Measurements from ENCODE around the gene MCM3AP. TPM values are rescaled to one million over a fixed set of nuclear protein-coding genes. Genes with fewer than 3 reads are reported as not detected.

MCM3AP gene
- total RNA-seq, 1 experiment from 2014 or later = 57.8 TPM

DNA sequence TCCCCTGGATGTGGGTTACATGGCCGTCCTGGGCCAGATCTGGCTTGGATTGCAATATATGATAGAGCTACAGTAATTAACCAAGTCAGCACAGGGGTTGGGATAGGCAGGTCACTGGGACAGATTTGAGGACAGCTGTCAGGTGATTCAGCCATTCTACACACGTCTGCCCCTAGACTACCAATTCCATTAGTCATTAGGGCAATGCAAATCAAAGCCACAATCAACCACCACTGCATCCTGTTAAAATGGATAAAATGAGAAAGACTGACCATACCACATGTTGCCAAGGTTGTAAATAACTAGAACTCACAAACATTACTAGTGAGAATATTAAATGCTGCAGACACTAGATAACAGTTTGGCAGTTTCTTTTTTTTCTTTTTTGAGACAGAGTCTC is 22.2 kb upstream of the MCM3AP start:
- Histone ChIP-seq H3K9me2 (ENCODE audit: insufficient read depth) (no peaks in the 10 kb centered on the region), H3K79me2 (ENCODE audit: low read depth) (no peaks in the 10 kb centered on the region), H3K4me2 (no peak overlapping the region), H3K27me3 (ENCODE audit: insufficient read depth, low read depth) (no peaks in the 10 kb centered on the region), H3F3A (ENCODE audit: insufficient read depth, low read depth) (no peaks in the 10 kb centered on the region), H4K20me1 (ENCODE audit: insufficient read depth) (no peaks in the 10 kb centered on the region), H3K9me3 (ENCODE audit: insufficient read depth, low read depth) (no peaks in the 10 kb centered on the region), H3K4me3 (no peak overlapping the region), H3K27ac (no peak overlapping the region), H2AFZ (no peak overlapping the region), H3K4me1 (replicated peaks; ENCODE audit: insufficient read depth) (no peaks in the 10 kb centered on the region), H3K36me3 (ENCODE audit: low read depth) (no peaks in the 10 kb centered on the region)
- DNase-seq = peak in 1 of 2 experiments; percentile 58
- BruUV-seq (replicated peaks) = no TSS peak
- ChIA-PET POLR2A (ENCODE audit: unreplicated experiment) (no interaction called here), CTCF (interaction anchor here (0.8 kb wide), 1 partner anchor 13 kb away, joined by 4 read pairs; no protein-coding TSS in a partner anchor)
- TF ChIP-seq CTCF (conservative IDR thresholded peaks at IDR 0.05) (no peak), EZH2 (IDR thresholded peaks at IDR 0.05; ENCODE audit: low read depth) (no peak)
- intact Hi-C loops (cut with micrococcal nuclease; ENCODE audit: unreplicated experiment) = no loop called here

GRCh38 chr21:46304955-46305354 is 19.5 kb upstream of the MCM3AP start:
- Histone ChIP-seq H3K79me2 (ENCODE audit: low read depth) (no peaks in the 10 kb centered on the region), H3F3A (ENCODE audit: insufficient read depth, low read depth) (no peaks in the 10 kb centered on the region), H3K4me1 (replicated peaks; ENCODE audit: insufficient read depth) (no peaks in the 10 kb centered on the region), H3K4me2 (no peak overlapping the region), H3K27ac (no peak overlapping the region), H3K36me3 (ENCODE audit: low read depth) (no peaks in the 10 kb centered on the region), H3K9me2 (ENCODE audit: insufficient read depth) (no peaks in the 10 kb centered on the region), H2AFZ (no peak overlapping the region), H3K4me3 (no peak overlapping the region), H3K27me3 (ENCODE audit: insufficient read depth, low read depth) (no peaks in the 10 kb centered on the region), H4K20me1 (ENCODE audit: insufficient read depth) (no peaks in the 10 kb centered on the region), H3K9me3 (ENCODE audit: insufficient read depth, low read depth) (no peaks in the 10 kb centered on the region)
- DNase-seq = no peak
- intact Hi-C loops (cut with micrococcal nuclease; ENCODE audit: unreplicated experiment) = no loop called here
- POLR2A ChIA-PET (ENCODE audit: unreplicated experiment) = no interaction called here
- no peak for TF ChIP-seq EZH2 (IDR thresholded peaks at IDR 0.05; ENCODE audit: low read depth)
- TF ChIP-seq CTCF (conservative IDR thresholded peaks at IDR 0.05) = no peak
- CTCF ChIA-PET = no interaction called here
- no TSS peak for BruUV-seq (replicated peaks)

GRCh38 chr21:46304437-46304836 is 19.0 kb upstream of the MCM3AP start:
- BruUV-seq (replicated peaks) = no TSS peak
- POLR2A ChIA-PET (ENCODE audit: unreplicated experiment) = no interaction called here
- H3F3A ChIP-seq (ENCODE audit: insufficient read depth, low read depth) = no peaks in the 10 kb centered on the region
- H3K4me3 ChIP-seq = no peak overlapping the region
- DNase-seq = no peak
- CTCF ChIA-PET = no interaction called here
- no peak for TF ChIP-seq CTCF (conservative IDR thresholded peaks at IDR 0.05)
- TF ChIP-seq EZH2 (IDR thresholded peaks at IDR 0.05; ENCODE audit: low read depth) = no peak
- no peak overlapping the region for H3K4me2 ChIP-seq
- no peaks in the 10 kb centered on the region for H3K9me2 ChIP-seq (ENCODE audit: insufficient read depth)
- H3K9me3 ChIP-seq (ENCODE audit: insufficient read depth, low read depth) = no peaks in the 10 kb centered on the region
- intact Hi-C loops (cut with micrococcal nuclease; ENCODE audit: unreplicated experiment) = no loop called here
- no peaks in the 10 kb centered on the region for H3K27me3 ChIP-seq (ENCODE audit: insufficient read depth, low read depth)
- H3K36me3 ChIP-seq (ENCODE audit: low read depth) = no peaks in the 10 kb centered on the region
- H3K27ac ChIP-seq = no peak overlapping the region
- no peaks in the 10 kb centered on the region for H4K20me1 ChIP-seq (ENCODE audit: insufficient read depth)
- no peaks in the 10 kb centered on the region for H3K4me1 ChIP-seq (replicated peaks; ENCODE audit: insufficient read depth)
- H2AFZ ChIP-seq = no peak overlapping the region
- no peaks in the 10 kb centered on the region for H3K79me2 ChIP-seq (ENCODE audit: low read depth)
